Hepatocyte (in vitro differentiated cells): ENCODE results near the gene ENAH.

ENCODE experiments used
- CTCF ChIP-seq: fragments of 200-600 bp; sonication (generic); IDR thresholded peaks from 2 replicates; pipeline ENCODE4 v1.5.1; 2016; ENCODE audit warnings: antibody characterized with exemption, mild to moderate bottlenecking; ENCODE audit not compliant: poor library complexity
- EZH2 ChIP-seq: fragments of 200-600 bp; sonication (generic); IDR thresholded peaks from 2 replicates; pipeline ENCODE4 v1.6.1; 2016; ENCODE audit warnings: antibody characterized with exemption, mild to moderate bottlenecking, borderline replicate concordance

GRCh38 chr1:225611537-225612223 lies 41.2 kb downstream of the ENAH start:
- TF ChIP-seq CTCF, result no peak
- no peak for TF ChIP-seq EZH2
